H1 (cell line): ENCODE measurements around the gene PKP1.

Experiments used
- MAFK ChIP-seq: IDR thresholded peaks from 2 replicates; pipeline ENCODE4 v1.6.1; 2012; ENCODE audit warnings: low read depth, mild to moderate bottlenecking, improper control_type of control experiment, low read length
- POLR2A ChIP-seq, 2 experiments: IDR thresholded peaks; 1 replicate in 1 of 2; 2 replicates in 1 of 2; pipeline ENCODE4 v1.6.1; 2011; ENCODE audit warnings: low read depth in 2 of 2, low read length in 2 of 2, mild to moderate bottlenecking in 2 of 2; ENCODE audit errors: control extremely low read depth in 1 of 2
- RAD21 ChIP-seq, 2 experiments: IDR thresholded peaks in 1 of 2; conservative IDR thresholded peaks in 1 of 2; 2 replicates each; pipeline ENCODE4 v1.6.1; 2011; ENCODE audit warnings: low read depth in 2 of 2, low read length in 2 of 2, improper control_type of control experiment in 1 of 2, inconsistent platforms in 1 of 2, mild to moderate bottlenecking in 1 of 2, moderate library complexity in 1 of 2
- SIX5 ChIP-seq: IDR thresholded peaks from 2 replicates; pipeline ENCODE4 v1.6.1; 2011; ENCODE audit warnings: mild to moderate bottlenecking, low read depth, low read length
- SP2 ChIP-seq: IDR thresholded peaks from 2 replicates; pipeline ENCODE4 v1.6.1; 2012; ENCODE audit warnings: mild to moderate bottlenecking, low read length, inconsistent platforms
- SP4 ChIP-seq: IDR thresholded peaks from 2 replicates; pipeline ENCODE4 v1.6.1; 2012; ENCODE audit warnings: low read length, inconsistent platforms
- SUZ12 ChIP-seq: fragments of 200-600 bp; sonication (generic); IDR thresholded peaks from 2 replicates; pipeline ENCODE4 v1.6.1; 2012; ENCODE audit warnings: mild to moderate bottlenecking, inconsistent platforms, low read length, moderate library complexity, mixed read lengths
- TAF1 ChIP-seq: IDR thresholded peaks from 2 replicates; pipeline ENCODE4 v1.6.1; 2011; ENCODE audit warnings: mild to moderate bottlenecking, low read depth, low read length
- ZNF274 ChIP-seq: IDR thresholded peaks from 2 replicates; pipeline ENCODE4 v1.7.0; 2012; ENCODE audit warnings: low read length, borderline replicate concordance; ENCODE audit errors: extremely low read depth
- TF ChIP-seq, protein P1 (sequence below), 3 experiments: IDR thresholded peaks; 1 replicate in 2 of 3; 2 replicates in 1 of 3; pipeline versions ENCODE4 v1.5.1 to v1.6.1; 2011; ENCODE audit warnings: low read length in 3 of 3, mild to moderate bottlenecking in 3 of 3, inconsistent platforms in 2 of 3, low read depth in 1 of 3, moderate library complexity in 1 of 3; ENCODE audit not compliant: insufficient read depth in 1 of 3; ENCODE audit errors: control extremely low read depth in 1 of 3

DNA sequence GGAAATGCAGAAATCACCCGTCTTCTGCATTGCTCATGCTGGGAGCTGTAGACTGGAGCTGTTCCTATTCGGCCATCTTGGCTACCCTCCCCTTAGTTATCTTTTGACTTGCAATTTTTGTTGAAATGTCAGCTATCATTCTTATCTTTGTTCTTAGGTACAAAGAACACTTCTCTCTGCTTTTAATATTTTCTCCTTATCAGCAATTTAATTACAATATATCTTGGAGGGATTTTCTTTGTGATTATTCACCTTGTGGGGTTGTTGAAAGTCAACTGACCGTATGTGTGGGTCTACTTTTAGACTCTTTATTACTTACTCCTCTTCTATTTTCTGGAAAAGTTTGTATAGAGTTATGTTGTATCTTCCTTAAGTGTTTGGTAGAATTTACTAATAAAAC is 43.1 kb upstream of the PKP1 start:
- TF ChIP-seq MAFK (no peak), SP2 (no peak), POLR2A (IDR thresholded peaks at IDR 0.05; ENCODE audit: control extremely low read depth in 1 of 2, low read depth in 2 of 2, low read length in 2 of 2) (no peak), ZNF274 (no peak), SP4 (no peak), SUZ12 (no peak), TAF1 (no peak), RAD21 (IDR thresholded peaks at IDR 0.05 in 1 of 2, conservative IDR thresholded peaks at IDR 0.05 in 1 of 2; ENCODE audit: low read depth in 2 of 2, low read length in 2 of 2) (no peak), SIX5 (no peak)
- TF ChIP-seq, protein P1, sequence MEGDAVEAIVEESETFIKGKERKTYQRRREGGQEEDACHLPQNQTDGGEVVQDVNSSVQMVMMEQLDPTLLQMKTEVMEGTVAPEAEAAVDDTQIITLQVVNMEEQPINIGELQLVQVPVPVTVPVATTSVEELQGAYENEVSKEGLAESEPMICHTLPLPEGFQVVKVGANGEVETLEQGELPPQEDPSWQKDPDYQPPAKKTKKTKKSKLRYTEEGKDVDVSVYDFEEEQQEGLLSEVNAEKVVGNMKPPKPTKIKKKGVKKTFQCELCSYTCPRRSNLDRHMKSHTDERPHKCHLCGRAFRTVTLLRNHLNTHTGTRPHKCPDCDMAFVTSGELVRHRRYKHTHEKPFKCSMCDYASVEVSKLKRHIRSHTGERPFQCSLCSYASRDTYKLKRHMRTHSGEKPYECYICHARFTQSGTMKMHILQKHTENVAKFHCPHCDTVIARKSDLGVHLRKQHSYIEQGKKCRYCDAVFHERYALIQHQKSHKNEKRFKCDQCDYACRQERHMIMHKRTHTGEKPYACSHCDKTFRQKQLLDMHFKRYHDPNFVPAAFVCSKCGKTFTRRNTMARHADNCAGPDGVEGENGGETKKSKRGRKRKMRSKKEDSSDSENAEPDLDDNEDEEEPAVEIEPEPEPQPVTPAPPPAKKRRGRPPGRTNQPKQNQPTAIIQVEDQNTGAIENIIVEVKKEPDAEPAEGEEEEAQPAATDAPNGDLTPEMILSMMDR (IDR thresholded peaks at IDR 0.05; ENCODE audit: control extremely low read depth in 1 of 3, insufficient read depth in 1 of 3, low read depth in 1 of 3, low read length in 3 of 3) = no peak
